Endodermal cell (in vitro differentiated cells): ENCODE measurements around the gene KRT38. TPM values are rescaled to one million over a fixed set of nuclear protein-coding genes. Genes with fewer than 3 reads are reported as not detected.

Experiments used
- DNase-seq: peaks from one replicate; pipeline ENCODE4 v3.0.0-alpha.2; 2017
- H3K27ac ChIP-seq: 2 replicates; pipeline ENCODE4 v1.5.1; 2013; ENCODE audit warnings: mild to moderate bottlenecking, low read depth, low read length, moderate library complexity
- H3K27me3 ChIP-seq: 2 replicates; pipeline ENCODE4 v1.6.1; 2013; ENCODE audit warnings: mild to moderate bottlenecking, low read length, moderate library complexity; ENCODE audit not compliant: insufficient read depth, control insufficient read depth, poor library complexity, severe bottlenecking
- H3K36me3 ChIP-seq: 2 replicates; pipeline ENCODE4 v1.7.0; 2013; ENCODE audit warnings: mild to moderate bottlenecking, low read length, moderate library complexity; ENCODE audit not compliant: control insufficient read depth, insufficient read depth
- H3K4me1 ChIP-seq: one replicate; pipeline ENCODE4 v1.7.0; 2013; ENCODE audit warnings: low read length; ENCODE audit not compliant: control insufficient read depth, insufficient read depth
- H3K4me3 ChIP-seq: 2 replicates; pipeline ENCODE4 v1.5.1; 2013; ENCODE audit warnings: mild to moderate bottlenecking, low read length, moderate library complexity
- H3K9ac ChIP-seq: 2 replicates; pipeline ENCODE4 v1.6.1; 2013; ENCODE audit warnings: mild to moderate bottlenecking, low read length, moderate library complexity; ENCODE audit not compliant: poor library complexity, severe bottlenecking; ENCODE audit errors: extremely low read depth
- H3K9me3 ChIP-seq: 2 replicates; pipeline ENCODE4 v1.6.1; 2013; ENCODE audit warnings: mild to moderate bottlenecking, low read length, moderate library complexity; ENCODE audit not compliant: control insufficient read depth
- H3K27ac Mint-ChIP-seq: 2 replicates; pipeline ENCODE4 v1.8.0; 2020; ENCODE audit warnings: mixed read lengths
- H3K27me3 Mint-ChIP-seq: 2 replicates; pipeline ENCODE4 v1.8.0; 2021; ENCODE audit warnings: mild to moderate bottlenecking, mixed read lengths; ENCODE audit not compliant: insufficient read depth
- H3K36me3 Mint-ChIP-seq: 2 replicates; pipeline ENCODE4 v1.8.0; 2020; ENCODE audit warnings: low read depth, mixed read lengths
- H3K4me1 Mint-ChIP-seq: 2 replicates; pipeline ENCODE4 v1.8.0; 2020; ENCODE audit warnings: mixed read lengths
- H3K4me3 Mint-ChIP-seq: 2 replicates; pipeline ENCODE4 v1.8.0; 2020; ENCODE audit warnings: mild to moderate bottlenecking, moderate library complexity, mixed read lengths
- H3K9me3 Mint-ChIP-seq: 2 replicates; pipeline ENCODE4 v1.8.0; 2020; ENCODE audit warnings: mild to moderate bottlenecking, mixed read lengths
- WGBS, 2 experiments: methylation state at CpG; one replicate each; pipeline versions ENCODE4 v1.1.5 to v1.1.7; 2013; ENCODE audit warnings: missing lambda C conversion rate in 2 of 2, mixed read lengths in 1 of 2; ENCODE audit not compliant: insufficient coverage in 1 of 2, insufficient read length in 1 of 2; 5-methylcytosine and 5-hydroxymethylcytosine counted together
- total RNA-seq, 2 donors: library from RNA; stranded (reverse); fragmentation: NEBNext Ultra II Directional in 1 of 2; extraction: Animal tissue kit (Norgen Biotek cat#: 25700) in 1 of 2; gene quantifications; 2 replicates in 1 of 2; 3 replicates in 1 of 2; pipeline ENCODE4 v1.2.1, GENCODE V29; 2021
- TF ChIP-seq, protein P1 (sequence below): fragments of 200-600 bp; sonication (generic); conservative IDR thresholded peaks from 2 replicates; pipeline ENCODE4 v1.5.0; 2021; ENCODE audit warnings: antibody characterized with exemption, mild to moderate bottlenecking

KRT38 gene
- total RNA-seq, 2 donors from 2014 or later = not detected

DNA sequence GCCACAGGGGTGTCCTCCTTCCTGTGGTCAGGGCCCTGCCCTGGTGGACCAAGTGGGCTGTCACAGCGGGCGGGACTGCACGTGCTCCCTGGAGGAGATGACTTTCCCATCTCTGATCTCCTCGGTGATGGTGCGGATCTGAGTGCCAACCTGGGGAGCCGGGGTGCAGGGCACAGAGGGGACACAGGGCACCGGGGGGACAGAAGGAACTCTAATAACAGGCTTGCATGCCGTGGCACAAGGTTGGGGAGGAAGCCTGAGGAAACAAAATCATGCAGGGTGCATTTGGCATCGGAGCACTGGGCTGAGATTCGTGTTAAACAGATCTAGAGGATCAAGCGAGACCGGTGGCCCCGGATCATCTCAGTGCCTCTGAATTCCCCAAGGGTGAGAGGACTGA is 45.5 kb upstream of the KRT38 start:
- Mint-ChIP-seq H3K27ac (no peak overlapping the region), H3K9me3 (no peaks in the 10 kb centered on the region), H3K4me3 (no peak overlapping the region), H3K36me3 (no peaks in the 10 kb centered on the region), H3K4me1 (peaks cover 10% of the 10 kb centered on the region), H3K27me3 (peaks cover 29% of the 10 kb centered on the region)
- TF ChIP-seq, protein P1, sequence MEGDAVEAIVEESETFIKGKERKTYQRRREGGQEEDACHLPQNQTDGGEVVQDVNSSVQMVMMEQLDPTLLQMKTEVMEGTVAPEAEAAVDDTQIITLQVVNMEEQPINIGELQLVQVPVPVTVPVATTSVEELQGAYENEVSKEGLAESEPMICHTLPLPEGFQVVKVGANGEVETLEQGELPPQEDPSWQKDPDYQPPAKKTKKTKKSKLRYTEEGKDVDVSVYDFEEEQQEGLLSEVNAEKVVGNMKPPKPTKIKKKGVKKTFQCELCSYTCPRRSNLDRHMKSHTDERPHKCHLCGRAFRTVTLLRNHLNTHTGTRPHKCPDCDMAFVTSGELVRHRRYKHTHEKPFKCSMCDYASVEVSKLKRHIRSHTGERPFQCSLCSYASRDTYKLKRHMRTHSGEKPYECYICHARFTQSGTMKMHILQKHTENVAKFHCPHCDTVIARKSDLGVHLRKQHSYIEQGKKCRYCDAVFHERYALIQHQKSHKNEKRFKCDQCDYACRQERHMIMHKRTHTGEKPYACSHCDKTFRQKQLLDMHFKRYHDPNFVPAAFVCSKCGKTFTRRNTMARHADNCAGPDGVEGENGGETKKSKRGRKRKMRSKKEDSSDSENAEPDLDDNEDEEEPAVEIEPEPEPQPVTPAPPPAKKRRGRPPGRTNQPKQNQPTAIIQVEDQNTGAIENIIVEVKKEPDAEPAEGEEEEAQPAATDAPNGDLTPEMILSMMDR = no peak
- Histone ChIP-seq H3K27me3 (no peaks in the 10 kb centered on the region), H3K9me3 (no peaks in the 10 kb centered on the region), H3K4me3 (no peak overlapping the region), H3K9ac (no peak overlapping the region), H3K4me1 (peaks cover 7% of the 10 kb centered on the region), H3K36me3 (no peaks in the 10 kb centered on the region), H3K27ac (no peak overlapping the region)
- peak; percentile 45 for DNase-seq
- WGBS, 2 experiments = 95% methylated on average over 12 to 13 of the region's 13 CpGs

DNA sequence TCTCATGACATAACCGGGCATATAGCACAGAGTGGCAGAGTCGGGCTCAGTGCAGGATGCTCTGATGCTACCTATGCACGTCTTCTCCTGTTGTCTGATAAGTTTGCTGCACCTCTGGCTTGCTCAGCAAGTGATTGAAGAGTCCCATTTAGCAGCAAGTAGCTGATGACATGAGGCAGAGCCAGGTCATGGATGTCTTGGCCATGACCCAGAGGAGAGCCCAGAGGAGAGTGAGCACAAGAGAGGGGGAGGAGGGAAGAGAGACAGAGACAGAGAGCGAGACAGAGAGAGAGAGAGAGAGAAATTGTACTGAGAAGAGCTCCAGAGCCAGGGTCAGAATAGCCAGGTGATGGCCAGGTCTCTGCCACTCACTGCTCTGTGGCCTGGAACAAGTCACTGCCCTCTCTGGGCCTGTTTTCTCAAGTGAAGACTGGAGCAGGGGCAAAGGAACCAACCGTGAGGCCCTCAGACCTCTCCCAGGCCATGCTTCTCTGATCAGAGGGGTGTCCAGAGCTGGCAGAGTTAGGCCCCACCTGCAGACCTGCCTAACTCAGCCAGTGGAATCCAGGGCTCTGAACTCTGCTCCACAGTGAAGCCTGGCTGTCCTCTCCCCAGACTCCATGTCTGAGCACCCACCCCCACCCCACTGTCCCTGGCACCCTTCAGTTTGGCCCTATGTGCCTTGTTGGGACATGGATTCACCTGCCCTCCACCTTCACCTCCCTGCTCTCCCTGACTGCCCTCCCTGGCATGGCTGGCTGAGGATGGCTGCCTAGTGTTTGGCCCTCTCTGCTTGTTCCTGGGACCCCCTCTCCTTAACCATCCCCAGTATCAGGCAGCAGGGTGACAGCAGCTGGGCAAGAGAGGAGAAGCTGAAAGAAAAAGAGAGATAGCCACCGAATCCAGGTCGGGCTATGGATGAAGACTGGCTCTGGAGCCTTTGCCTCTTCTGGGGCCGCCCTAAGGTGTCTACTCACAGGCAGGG is 44.4 kb upstream of the KRT38 start:
- H3K9me3 ChIP-seq = no peaks in the 10 kb centered on the region
- Mint-ChIP-seq H3K36me3 (no peaks in the 10 kb centered on the region), H3K4me1 (peaks cover 10% of the 10 kb centered on the region), H3K27me3 (peaks cover 27% of the 10 kb centered on the region), H3K9me3 (no peaks in the 10 kb centered on the region), H3K4me3 (no peak overlapping the region), H3K27ac (no peak overlapping the region)
- TF ChIP-seq, protein P1 = no peak
- no peak for DNase-seq
- no peaks in the 10 kb centered on the region for H3K36me3 ChIP-seq
- no peak overlapping the region for H3K4me3 ChIP-seq
- WGBS, 2 experiments = 90 to 94% methylated on average over 5 to 8 of the region's 8 CpGs
- H3K9ac ChIP-seq = no peak overlapping the region
- H3K4me1 ChIP-seq = peaks cover 7% of the 10 kb centered on the region
- H3K27me3 ChIP-seq = no peaks in the 10 kb centered on the region
- H3K27ac ChIP-seq = no peak overlapping the region

DNA sequence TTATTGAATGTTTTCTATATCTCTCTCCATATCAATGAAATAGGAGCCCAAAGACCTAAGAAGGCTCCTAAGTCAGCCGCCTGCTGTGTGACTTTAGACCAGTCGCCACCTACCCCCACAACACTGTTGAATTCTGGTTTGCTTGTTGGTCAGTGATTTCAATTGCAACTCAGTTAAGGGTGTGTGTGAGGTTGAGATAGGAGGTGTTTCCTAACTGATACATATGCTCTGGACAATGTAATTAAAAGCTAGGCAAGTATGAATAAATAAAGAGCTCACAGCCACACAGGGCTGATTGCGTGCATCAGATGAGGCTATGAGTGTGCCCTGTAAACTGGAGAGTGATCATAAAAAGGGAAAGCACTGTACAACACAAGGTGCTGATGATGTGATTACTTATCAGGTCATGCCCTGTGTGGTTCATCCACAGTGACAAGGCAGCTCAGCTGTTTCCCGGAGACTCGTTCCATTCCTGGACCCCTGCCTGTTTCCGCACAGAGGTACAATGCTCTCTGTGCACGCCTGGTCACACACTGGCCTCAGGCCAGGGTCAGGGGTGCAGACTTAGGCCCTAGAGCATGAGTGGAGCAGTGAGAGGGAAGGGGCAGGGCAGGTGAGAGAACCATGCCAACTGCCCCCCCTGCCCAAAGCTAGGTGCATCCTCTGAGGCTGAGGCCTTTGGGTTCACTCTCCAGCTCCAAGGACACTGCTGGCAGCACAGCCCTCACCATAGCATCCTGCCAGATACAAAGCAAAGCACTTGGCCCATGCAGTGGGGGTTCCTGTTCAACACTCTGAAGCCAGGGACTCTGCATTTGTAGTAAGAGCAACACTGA is 43.4 kb upstream of the KRT38 start:
- H3K4me3 Mint-ChIP-seq = no peak overlapping the region
- DNase-seq = no peak
- 62 to 83% methylated on average over 3 to 7 of the region's 7 CpGs for WGBS, 2 experiments
- no peaks in the 10 kb centered on the region for H3K27me3 ChIP-seq
- H3K4me1 Mint-ChIP-seq = peaks cover 10% of the 10 kb centered on the region
- H3K9me3 ChIP-seq = no peaks in the 10 kb centered on the region
- H3K36me3 Mint-ChIP-seq = no peaks in the 10 kb centered on the region
- H3K9me3 Mint-ChIP-seq = no peaks in the 10 kb centered on the region
- peaks cover 23% of the 10 kb centered on the region for H3K27me3 Mint-ChIP-seq
- no peaks in the 10 kb centered on the region for H3K36me3 ChIP-seq
- TF ChIP-seq, protein P1 = no peak
- peaks cover 7% of the 10 kb centered on the region for H3K4me1 ChIP-seq
- no peak overlapping the region for H3K27ac ChIP-seq
- H3K4me3 ChIP-seq = no peak overlapping the region
- H3K27ac Mint-ChIP-seq = no peak overlapping the region
- H3K9ac ChIP-seq = no peak overlapping the region
